HG03575 (cell line): ENCODE measurements around the gene KCNIP3.

Source experiments
- ATAC-seq: cut with Tn5 transposase; IDR thresholded peaks from one replicate; pipeline ENCODE4 v1.9.1; 2021; ENCODE audit not compliant: unreplicated experiment, insufficient number of reproducible peaks, low FRiP score; ENCODE audit errors: extremely low read depth

The KCNIP3 gene

GRCh38 chr2:95289253-95289652 is 7.9 kb upstream of the KCNIP3 start:
- no peak for ATAC-seq

DNA sequence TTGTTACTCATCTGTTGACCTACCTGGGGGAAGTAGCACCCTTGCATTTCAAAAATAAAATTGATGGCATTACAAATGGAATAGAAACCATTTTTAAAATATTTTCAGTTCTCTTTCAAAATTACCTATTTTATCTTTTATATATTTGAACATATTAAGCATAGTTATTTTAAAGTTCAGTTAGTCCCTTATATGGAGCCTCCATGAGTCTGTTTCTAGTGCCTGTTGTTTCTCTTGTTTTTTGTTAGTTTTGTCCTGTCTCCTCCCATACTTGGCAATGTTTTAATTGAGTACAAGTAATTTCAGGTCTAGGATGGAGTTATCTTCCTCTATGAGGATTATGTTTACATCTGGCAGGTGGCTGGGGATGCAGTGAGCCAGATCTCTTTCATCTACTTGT is 5.9 kb upstream of the KCNIP3 start:
- no peak for ATAC-seq

DNA sequence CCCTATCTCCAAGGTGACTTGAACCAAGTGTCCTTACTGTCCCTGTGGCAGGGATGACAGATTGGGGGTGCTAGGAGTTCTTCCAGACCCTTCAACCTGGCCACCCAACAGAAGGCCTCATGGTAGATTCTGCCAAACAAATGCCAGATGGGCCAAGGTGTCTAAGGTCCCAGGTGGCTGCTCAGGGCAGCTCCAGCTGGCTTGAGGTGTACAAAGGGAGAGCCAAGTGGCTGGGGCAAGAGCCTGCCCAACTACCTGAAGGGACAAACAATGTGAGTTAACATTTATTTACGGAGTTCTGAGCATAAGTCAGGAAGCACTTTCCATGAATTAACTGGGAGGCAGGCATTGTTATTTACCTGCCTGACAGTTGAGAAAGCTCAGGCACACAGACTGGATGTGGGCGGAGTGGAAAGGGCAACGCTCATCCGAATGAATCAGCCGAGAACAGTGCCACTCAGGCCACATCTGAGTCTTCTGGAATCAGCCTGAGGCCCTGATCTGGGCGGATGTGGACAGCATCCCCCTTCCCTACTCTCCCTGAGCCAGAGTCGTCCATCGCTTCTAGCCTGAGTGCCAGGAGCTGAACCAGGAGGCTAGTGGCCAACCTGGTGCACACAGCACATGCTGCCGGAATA is 4.4 kb upstream of the KCNIP3 start:
- ATAC-seq = no peak

DNA sequence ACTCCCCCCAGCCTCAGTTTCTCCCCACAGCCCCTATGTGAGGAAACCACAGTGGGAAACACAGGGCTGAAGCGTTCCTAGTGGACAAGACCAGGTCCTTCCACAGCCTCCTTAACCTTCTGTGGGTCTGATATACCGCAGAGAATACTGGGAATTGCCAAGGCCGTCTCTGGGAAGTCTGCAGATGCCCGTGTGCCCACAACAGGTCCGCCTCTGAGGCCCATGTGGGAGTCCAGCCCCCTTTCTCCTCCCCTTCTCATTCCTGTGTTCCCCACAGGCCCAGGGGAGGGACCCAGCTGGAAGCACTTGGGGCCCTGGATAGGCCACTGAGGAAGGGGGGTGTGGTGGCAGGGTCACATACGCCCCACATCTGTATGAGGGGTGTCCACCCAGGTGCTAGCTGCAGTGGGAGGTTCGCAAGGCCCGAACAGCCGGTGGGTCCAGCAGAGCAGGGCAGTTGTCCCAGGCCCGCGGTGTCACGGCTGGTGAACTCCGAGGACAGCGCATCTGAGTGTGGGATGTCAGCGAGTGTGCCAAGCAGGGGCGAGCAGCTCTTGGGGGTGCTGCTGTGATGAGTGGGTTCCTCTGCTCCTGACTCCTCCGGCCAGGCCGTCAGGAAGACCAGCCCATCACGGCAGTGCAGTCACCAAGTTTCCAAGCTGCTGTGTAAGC is 2.4 kb upstream of the KCNIP3 start:
- ATAC-seq = no peak

GRCh38 chr2:95295376-95295775 is 1.8 kb upstream of the KCNIP3 start:
- no peak for ATAC-seq

- ATAC-seq = no peak
Measured at GRCh38 chr2:95296011-95296410, 1.1 kb upstream of the KCNIP3 start.

- no peak for ATAC-seq
Measured at GRCh38 chr2:95297639-95298395, 670 bp downstream of the KCNIP3 start.

GRCh38 chr2:95298486-95299111 is 1.5 kb downstream of the KCNIP3 start:
- ATAC-seq = no peak

- ATAC-seq = no peak
Measured at GRCh38 chr2:95299961-95300360, 2.8 kb downstream of the KCNIP3 start.

GRCh38 chr2:95300450-95300849 is 3.3 kb downstream of the KCNIP3 start:
- no peak for ATAC-seq

DNA sequence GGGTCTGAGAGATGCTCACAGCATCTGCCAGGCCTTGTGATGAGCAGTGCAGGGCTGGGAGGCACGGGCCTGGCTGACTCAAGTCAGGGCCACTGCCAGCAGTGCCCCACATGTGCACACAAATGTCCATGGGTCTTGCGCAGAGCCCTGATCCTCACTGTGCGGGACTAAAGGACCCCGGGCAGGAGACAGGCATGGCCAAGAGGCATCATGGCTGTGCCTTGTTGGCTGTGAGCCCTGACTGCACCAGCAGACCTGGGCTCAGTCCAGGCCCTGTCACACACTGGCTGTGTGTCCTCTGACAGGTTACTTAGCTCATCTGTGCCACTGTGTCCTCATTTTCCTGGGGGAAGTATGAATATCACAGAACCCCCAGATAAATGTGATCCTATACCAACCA is 4.0 kb downstream of the KCNIP3 start:
- no peak for ATAC-seq

- no peak for ATAC-seq
Measured at GRCh38 chr2:95301876-95302641, 4.9 kb downstream of the KCNIP3 start.

- ATAC-seq = no peak
Measured at GRCh38 chr2:95303191-95303919, 6.2 kb downstream of the KCNIP3 start.

DNA sequence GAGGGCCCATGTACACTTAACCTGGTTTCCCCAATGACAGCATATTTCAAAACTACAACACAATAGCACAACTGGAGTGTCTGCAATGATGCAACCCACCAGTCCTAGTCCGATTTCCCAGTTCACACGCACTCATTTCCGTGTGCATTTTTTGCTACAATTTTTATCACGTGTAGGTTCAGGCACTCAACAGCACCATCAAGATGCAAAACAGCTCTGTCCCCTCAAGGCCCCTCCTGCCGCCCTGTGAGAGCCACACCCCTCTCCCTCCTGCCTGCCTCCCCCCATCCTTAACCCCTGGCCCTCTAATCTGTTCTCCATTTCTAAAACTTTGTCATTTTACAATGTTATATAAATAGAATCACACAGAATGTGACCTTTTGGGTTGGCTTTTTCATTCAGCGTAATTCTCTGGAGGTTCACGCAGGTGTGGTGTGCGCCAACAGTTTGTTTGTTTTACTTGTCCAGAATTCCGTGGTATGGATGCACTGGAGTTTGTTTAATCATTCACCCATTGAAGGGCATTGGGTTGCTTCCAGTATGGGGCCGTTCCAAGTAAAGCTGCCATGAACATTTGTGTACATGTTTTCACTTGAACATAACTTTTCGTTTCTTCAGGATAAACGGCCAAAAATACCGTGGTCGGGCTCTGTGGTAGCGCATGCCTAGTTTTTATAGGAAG is 8.4 kb downstream of the KCNIP3 start:
- no peak for ATAC-seq

- no peak for ATAC-seq
Measured at GRCh38 chr2:95306336-95306895, 9.3 kb downstream of the KCNIP3 start.

- no peak for ATAC-seq
Measured at GRCh38 chr2:95307036-95307435, 9.9 kb downstream of the KCNIP3 start.

GRCh38 chr2:95307878-95308277 is 10.7 kb downstream of the KCNIP3 start:
- no peak for ATAC-seq
